HCT116 (cell line): ENCODE measurements around the gene PCARE.

Experiments
- ATF3 ChIP-seq: IDR thresholded peaks from 2 replicates; pipeline ENCODE4 v1.6.1; 2012
- CTCF ChIP-seq, 3 experiments: fragments of 200-600 bp in 1 of 3; sonication (generic) in 1 of 3; IDR thresholded peaks in 2 of 3; conservative IDR thresholded peaks in 1 of 3; 2 replicates each; pipeline ENCODE4 v1.5.1; 2012 to 2017; ENCODE audit warnings: low read depth in 2 of 3, low read length in 2 of 3, antibody characterized with exemption in 1 of 3, borderline replicate concordance in 1 of 3, control low read depth in 1 of 3, mild to moderate bottlenecking in 1 of 3, mixed read lengths in 1 of 3, mixed run types in 1 of 3, moderate library complexity in 1 of 3; ENCODE audit not compliant: insufficient read depth in 1 of 3
- ELF1 ChIP-seq: IDR thresholded peaks from 2 replicates; pipeline ENCODE4 v1.6.1; 2012; ENCODE audit warnings: low read depth, borderline replicate concordance
- EZH2 ChIP-seq: fragments of 200-600 bp; sonication (generic); IDR thresholded peaks from 2 replicates; pipeline ENCODE4 v1.6.1; 2017; ENCODE audit warnings: antibody characterized with exemption, mixed run types
- EZH2phosphoT487 ChIP-seq: fragments of 200-600 bp; IDR thresholded peaks from 2 replicates; pipeline ENCODE4 v1.6.1; 2018; ENCODE audit warnings: antibody characterized with exemption, borderline replicate concordance
- JUND ChIP-seq: IDR thresholded peaks from 2 replicates; pipeline ENCODE4 v1.6.1; 2012
- MAX ChIP-seq: IDR thresholded peaks from 2 replicates; pipeline ENCODE4 v1.6.1; 2012
- POLR2A ChIP-seq: IDR thresholded peaks from 2 replicates; pipeline ENCODE4 v1.7.0; 2011; ENCODE audit warnings: borderline replicate concordance; ENCODE audit not compliant: insufficient read depth, insufficient read length; ENCODE audit errors: extremely low read depth
- POLR2AphosphoS5 ChIP-seq: IDR thresholded peaks from 2 replicates; pipeline ENCODE4 v1.6.1; 2011; ENCODE audit warnings: mild to moderate bottlenecking, low read depth, low read length, moderate library complexity
- RAD21 ChIP-seq: IDR thresholded peaks from 2 replicates; pipeline ENCODE4 v1.6.1; 2012; ENCODE audit warnings: low read depth, mild to moderate bottlenecking
- SIN3A ChIP-seq: IDR thresholded peaks from 2 replicates; pipeline ENCODE4 v1.6.1; 2012; ENCODE audit warnings: low read depth
- SRF ChIP-seq: IDR thresholded peaks from 2 replicates; pipeline ENCODE4 v1.6.1; 2012; ENCODE audit warnings: low read depth
- YY1 ChIP-seq: IDR thresholded peaks from 2 replicates; pipeline ENCODE4 v1.6.1; 2011; ENCODE audit warnings: low read length, low read depth, moderate library complexity, mild to moderate bottlenecking; ENCODE audit not compliant: insufficient replicate concordance; ENCODE audit errors: extremely low read depth
- ZNF274 ChIP-seq: fragments of 200-500 bp; sonication (Bioruptor generic); IDR thresholded peaks from 2 replicates; pipeline ENCODE4 v1.6.1; 2014; ENCODE audit warnings: mild to moderate bottlenecking, low read depth, low read length, inconsistent platforms

GRCh38 chr2:29041161-29041660, 33.1 kb downstream of the PCARE start:
- no peak for TF ChIP-seq CTCF (IDR thresholded peaks at IDR 0.05 in 2 of 3, conservative IDR thresholded peaks at IDR 0.05 in 1 of 3; ENCODE audit: borderline replicate concordance in 1 of 3, insufficient read depth in 1 of 3, low read depth in 2 of 3, low read length in 2 of 3)
- no peak for TF ChIP-seq EZH2
- no peak for TF ChIP-seq YY1
- no peak for TF ChIP-seq ELF1
- no peak for TF ChIP-seq MAX
- no peak for TF ChIP-seq EZH2phosphoT487
- TF ChIP-seq POLR2A, result no peak
- TF ChIP-seq POLR2AphosphoS5, result no peak
- TF ChIP-seq ATF3, result no peak
- TF ChIP-seq JUND, result no peak
- TF ChIP-seq ZNF274, result no peak
- no peak for TF ChIP-seq SIN3A
- no peak for TF ChIP-seq SRF
- TF ChIP-seq RAD21, result no peak
